Stomach (tissue), 9 donors: ENCODE data around the gene C11orf86. TPM values are rescaled to one million over a fixed set of nuclear protein-coding genes. Genes with fewer than 3 reads are reported as not detected.
"Not testable (repeated sequence)": the region's sequence is repeated elsewhere in the genome, so short reads cannot be mapped to it uniquely, and the experiment has no call there.

Source experiments
- DNase-seq, 2 donors: peaks; one replicate each; pipeline versions ENCODE4 v3.0.0 to v3.0.0-alpha.2; 2013 to 2019
- H3K27ac ChIP-seq, 5 donors: fragments of 200-600 bp in 4 of 5; sonication (generic) in 4 of 5; one replicate each; pipeline ENCODE4 v1.5.1; 2013 to 2019; ENCODE audit warnings: mild to moderate bottlenecking in 1 of 5, moderate library complexity in 1 of 5
- H3K27me3 ChIP-seq, 3 donors: fragments of 200-600 bp; sonication (generic); one replicate each; pipeline ENCODE4 v1.5.1; 2017 to 2019; ENCODE audit warnings: mixed run types in 1 of 3
- H3K36me3 ChIP-seq, 4 donors: fragments of 200-600 bp; sonication (generic); 1 replicate in 3 of 4; 2 replicates in 1 of 4; pipeline ENCODE4 v1.5.1; 2016 to 2019
- H3K4me1 ChIP-seq, 4 donors: fragments of 200-600 bp; sonication (generic); one replicate each; pipeline ENCODE4 v1.5.1; 2016 to 2019
- H3K4me3 ChIP-seq, 4 donors: fragments of 200-600 bp; sonication (generic) in 3 of 4; one replicate each; pipeline ENCODE4 v1.5.1; 2016 to 2019; ENCODE audit warnings: mild to moderate bottlenecking in 1 of 4
- H3K9me3 ChIP-seq, 4 donors: fragments of 200-600 bp; sonication (generic); one replicate each; pipeline ENCODE4 v1.5.1; 2016 to 2019
- EP300 ChIP-seq: sonication (generic); formaldehyde crosslinking; IDR thresholded peaks from one replicate; pipeline ENCODE4 v1.6.1; 2017; ENCODE audit warnings: antibody characterized with exemption
- POLR2A ChIP-seq, 4 donors: fragments of 450-650 bp; IDR thresholded peaks; one replicate each; pipeline ENCODE4 v1.6.1; 2016; ENCODE audit warnings: antibody characterized with exemption in 4 of 4, control low read depth in 2 of 4, mild to moderate bottlenecking in 1 of 4, moderate library complexity in 1 of 4
- POLR2AphosphoS5 ChIP-seq, 3 donors: sonication (generic); formaldehyde crosslinking; IDR thresholded peaks; one replicate each; pipeline ENCODE4 v1.6.1; 2016; ENCODE audit warnings: antibody characterized with exemption in 3 of 3
- WGBS, 5 donors: extraction: QIAGEN DNeasy Blood & Tissue Kit in 3 of 5; methylation state at CpG; one replicate each; pipeline versions ENCODE4 v1.1.5 to v1.1.7; 2013 to 2018; 5-methylcytosine and 5-hydroxymethylcytosine counted together
- intact Hi-C: fragments of 100-400 bp; cut with DNase I; formaldehyde crosslinking; loops from one replicate; pipeline ENCODE4 v1.15.1; 2023; ENCODE audit warnings: low total_unique reads
- polyA plus RNA-seq, 3 donors: library from polyadenylated mRNA; stranded (reverse); fragments of 200-250 nt; gene quantifications; one replicate each; pipeline ENCODE4 v1.2.3, GENCODE V29; 2013
- total RNA-seq, 5 donors: library from RNA; depleted of rRNA; stranded (reverse); fragments of >200 nt; gene quantifications; one replicate each; pipeline versions ENCODE4 v1.1.0 to v1.2.3, GENCODE V29; 2014 to 2016
- TF ChIP-seq, protein P1 (sequence below), 7 experiments: fragments of 450-650 bp in 4 of 7; fragments of 200-600 bp in 3 of 7; sonication (generic) in 3 of 7; IDR thresholded peaks; one replicate each; pipeline ENCODE4 v1.5.1; 2016 to 2019; ENCODE audit warnings: antibody characterized with exemption in 7 of 7, control low read depth in 2 of 7, mild to moderate bottlenecking in 1 of 7
- donor health status: healthy with polysubstance abuse.
- donor health status: Bipolar disorder and iron deficiency.
- donor health status: healthy.

C11orf86 gene
- total and polyA plus RNA-seq, 8 donors, result 0.37 to 2.9 (median 1.1) TPM; not detected in 5

DNA sequence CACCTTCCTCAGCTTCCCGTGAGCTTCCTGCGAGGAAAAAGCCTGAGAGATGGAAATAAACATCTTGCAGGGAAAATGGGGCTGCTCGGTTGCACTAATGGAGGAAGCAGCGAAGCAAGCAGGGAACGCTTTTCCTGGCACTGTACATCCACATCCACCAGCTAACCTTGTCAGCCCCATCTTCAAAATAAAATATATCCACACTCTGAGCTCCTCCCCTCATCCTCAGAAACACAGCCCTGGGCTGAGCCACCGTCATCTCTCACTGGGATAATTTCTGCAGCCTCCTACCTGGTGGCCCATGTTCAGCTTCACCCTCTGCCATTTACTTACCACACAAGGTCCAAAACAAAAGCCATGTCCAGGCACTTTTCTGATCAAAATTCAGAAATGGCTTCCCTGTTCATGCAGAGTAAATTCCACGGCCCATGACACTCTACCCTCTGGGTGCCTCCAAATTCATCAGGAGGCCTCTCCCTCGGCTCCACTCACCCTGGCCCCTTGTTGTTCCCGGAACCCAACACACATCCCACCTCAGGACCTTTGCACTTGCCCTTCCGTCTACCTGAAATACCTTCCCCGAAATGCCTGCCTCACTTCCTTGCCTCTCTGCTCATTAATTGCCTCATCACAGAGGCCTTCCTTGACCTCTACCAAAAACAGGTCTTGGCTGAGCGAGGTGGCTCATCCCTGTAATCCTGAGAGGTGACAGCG, 13.0 kb downstream of the C11orf86 start:
- intact Hi-C loops, result no loop called here
- WGBS, 5 donors, result 84 to 92% (median 89%) methylated on average over 13 of the region's 13 CpGs
- Histone ChIP-seq H3K4me3 (no peak overlapping the region), H3K9me3 (no peaks in the 10 kb centered on the region), H3K36me3 (no peaks in the 10 kb centered on the region), H3K27ac (no peak overlapping the region), H3K4me1 (peaks cover 15 to 35% (median 17%) of the 10 kb centered on the region in 4 donors), H3K27me3 (no peaks in the 10 kb centered on the region)
- no peak for DNase-seq
- TF ChIP-seq, protein P1, sequence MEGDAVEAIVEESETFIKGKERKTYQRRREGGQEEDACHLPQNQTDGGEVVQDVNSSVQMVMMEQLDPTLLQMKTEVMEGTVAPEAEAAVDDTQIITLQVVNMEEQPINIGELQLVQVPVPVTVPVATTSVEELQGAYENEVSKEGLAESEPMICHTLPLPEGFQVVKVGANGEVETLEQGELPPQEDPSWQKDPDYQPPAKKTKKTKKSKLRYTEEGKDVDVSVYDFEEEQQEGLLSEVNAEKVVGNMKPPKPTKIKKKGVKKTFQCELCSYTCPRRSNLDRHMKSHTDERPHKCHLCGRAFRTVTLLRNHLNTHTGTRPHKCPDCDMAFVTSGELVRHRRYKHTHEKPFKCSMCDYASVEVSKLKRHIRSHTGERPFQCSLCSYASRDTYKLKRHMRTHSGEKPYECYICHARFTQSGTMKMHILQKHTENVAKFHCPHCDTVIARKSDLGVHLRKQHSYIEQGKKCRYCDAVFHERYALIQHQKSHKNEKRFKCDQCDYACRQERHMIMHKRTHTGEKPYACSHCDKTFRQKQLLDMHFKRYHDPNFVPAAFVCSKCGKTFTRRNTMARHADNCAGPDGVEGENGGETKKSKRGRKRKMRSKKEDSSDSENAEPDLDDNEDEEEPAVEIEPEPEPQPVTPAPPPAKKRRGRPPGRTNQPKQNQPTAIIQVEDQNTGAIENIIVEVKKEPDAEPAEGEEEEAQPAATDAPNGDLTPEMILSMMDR (IDR thresholded peaks at IDR 0.05), result no peak
- no peak for TF ChIP-seq POLR2AphosphoS5 (IDR thresholded peaks at IDR 0.05)
- TF ChIP-seq EP300, result no peak
- no peak for TF ChIP-seq POLR2A (IDR thresholded peaks at IDR 0.05)

DNA sequence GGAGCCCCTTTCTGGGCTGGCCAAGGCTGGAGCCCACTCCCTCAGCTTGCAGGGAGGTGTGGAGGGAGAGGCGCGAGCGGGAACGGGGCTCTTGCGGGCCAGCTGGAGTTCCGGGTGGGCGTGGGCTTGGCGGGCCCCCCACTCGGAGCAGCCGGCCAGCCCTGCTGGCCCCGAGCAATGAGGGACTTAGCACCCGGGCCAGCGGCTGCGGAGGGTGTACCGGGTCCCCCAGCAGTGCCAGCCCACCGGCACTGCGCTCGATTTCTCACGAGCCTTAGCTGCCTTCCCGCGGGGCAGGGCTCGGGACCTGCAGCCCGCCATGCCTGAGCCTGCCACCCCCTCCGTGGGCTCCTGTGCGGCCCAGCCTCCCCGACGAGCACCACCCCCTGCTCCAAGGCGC, 13.6 kb downstream of the C11orf86 start:
- H3K27ac ChIP-seq, H3K4me3 ChIP-seq, DNase-seq, intact Hi-C loops, H3K27me3 ChIP-seq, H3K36me3 ChIP-seq, H3K9me3 ChIP-seq: not testable (repeated sequence)
- 92 to 98% (median 96%) methylated on average over 9 to 28 of the region's 28 CpGs for WGBS, 5 donors
- H3K4me1 ChIP-seq, result peaks cover 15 to 30% (median 17%) of the 10 kb centered on the region in 4 donors

DNA sequence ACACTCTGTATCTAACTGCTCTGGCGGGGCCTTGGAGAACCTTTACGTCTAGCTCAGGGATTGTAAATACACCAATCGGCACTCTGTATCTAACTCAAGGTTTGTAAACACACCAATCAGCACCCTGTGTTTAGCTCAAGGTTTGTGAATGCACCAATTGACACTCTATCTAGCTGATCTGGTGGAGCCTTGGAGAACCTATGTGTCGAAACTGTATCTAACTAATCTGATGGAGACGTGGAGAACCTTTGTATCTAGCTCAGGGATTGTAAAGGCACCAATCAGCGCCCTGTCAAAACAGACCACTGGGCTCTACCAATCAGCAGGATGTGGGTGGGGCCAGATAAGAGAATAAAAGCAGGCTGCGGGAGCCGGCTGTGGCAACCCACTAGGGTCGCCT, 14.3 kb downstream of the C11orf86 start:
- 50 to 70% (median 64%) methylated on average over 7 to 9 of the region's 9 CpGs for WGBS, 5 donors
- intact Hi-C loops, DNase-seq, H3K27me3 ChIP-seq, H3K36me3 ChIP-seq, H3K4me3 ChIP-seq, H3K9me3 ChIP-seq, H3K27ac ChIP-seq: not testable (repeated sequence)
- H3K4me1 ChIP-seq, result peaks cover 12 to 24% (median 15%) of the 10 kb centered on the region in 4 donors

DNA sequence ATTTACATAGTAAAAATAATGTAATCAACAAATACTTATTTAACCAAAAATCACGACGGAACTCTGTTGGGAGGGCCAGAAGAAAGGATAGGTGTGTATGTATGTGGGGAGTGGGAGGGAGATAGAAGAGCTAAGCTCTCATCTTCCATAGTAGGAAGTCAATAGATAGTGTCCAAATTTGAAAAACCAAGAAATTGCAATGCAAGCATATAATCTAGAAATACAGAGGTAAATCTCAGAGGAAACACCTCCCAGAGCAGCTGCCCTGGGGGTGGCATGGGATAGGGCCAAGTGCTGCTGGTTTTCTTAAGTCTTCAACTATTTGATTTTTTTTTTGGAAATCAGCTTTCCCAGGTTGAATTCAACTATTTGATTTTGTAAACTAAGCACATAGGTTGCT, 16.9 kb downstream of the C11orf86 start:
- intact Hi-C loops, result no loop called here
- 22 to 65% (median 39%) methylated on average over 2 of the region's 2 CpGs for WGBS, 5 donors
- Histone ChIP-seq H3K36me3 (no peaks in the 10 kb centered on the region), H3K27ac (no peak overlapping the region), H3K27me3 (no peaks in the 10 kb centered on the region), H3K4me1 (no peaks in the 10 kb centered on the region), H3K9me3 (no peaks in the 10 kb centered on the region), H3K4me3 (no peak overlapping the region)
- DNase-seq, result no peak
- TF ChIP-seq POLR2A (IDR thresholded peaks at IDR 0.05), result no peak
- TF ChIP-seq, protein P1 (IDR thresholded peaks at IDR 0.05), result no peak

DNA sequence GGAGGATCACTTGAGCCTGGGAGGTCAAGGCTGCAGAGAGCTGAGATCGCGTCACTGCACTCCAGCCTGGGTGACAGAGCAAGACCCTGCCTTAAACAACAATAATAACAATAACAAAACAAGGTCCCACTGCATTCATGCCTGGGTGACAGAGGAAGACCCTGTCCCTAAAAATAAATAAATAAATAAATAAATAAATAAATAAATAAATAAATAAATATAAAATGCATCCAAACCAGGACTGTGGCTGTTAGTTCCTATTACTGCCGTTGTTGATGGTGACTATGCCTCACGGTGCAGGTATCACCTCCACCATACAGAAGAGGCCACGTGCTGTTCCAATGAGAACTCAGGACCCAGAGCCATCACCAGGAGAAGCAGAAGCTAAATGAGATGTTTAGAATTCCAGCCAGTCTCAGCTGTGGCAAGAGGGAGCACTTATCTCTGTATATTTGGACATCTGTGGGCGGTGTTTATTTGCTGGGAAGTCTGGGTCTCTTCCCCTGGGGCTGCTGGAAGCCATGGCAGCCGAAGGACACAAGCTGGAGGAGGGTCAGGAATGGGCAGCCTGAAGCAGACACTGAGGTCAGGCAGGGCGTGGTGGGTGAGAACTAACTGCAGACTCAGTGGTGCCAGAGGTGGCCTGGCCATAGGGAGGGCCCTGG, 21.6 kb downstream of the C11orf86 start:
- H3K27ac ChIP-seq, result no peak overlapping the region
- no peak for DNase-seq
- no peak overlapping the region for H3K4me3 ChIP-seq
- WGBS, 5 donors, result 57 to 66% (median 63%) methylated on average over 8 of the region's 8 CpGs
- intact Hi-C loops, result no loop called here
- H3K27me3 ChIP-seq, result no peaks in the 10 kb centered on the region
- no peak for TF ChIP-seq POLR2A (IDR thresholded peaks at IDR 0.05)
- TF ChIP-seq, protein P1 (IDR thresholded peaks at IDR 0.05), result no peak
- H3K9me3 ChIP-seq, result no peaks in the 10 kb centered on the region
- H3K36me3 ChIP-seq, result no peaks in the 10 kb centered on the region
- no peaks in the 10 kb centered on the region for H3K4me1 ChIP-seq
